Activated CD4-positive, alpha-beta T cell treated with anti-CD3 and anti-CD28 coated beads, Interleukin-2, amount 10 ng/mL, durations not matched to agents 7 days and 5 days (primary cell): Measurements from ENCODE around the gene IHH. TPM values are rescaled to one million over a fixed set of nuclear protein-coding genes. Genes with fewer than 3 reads are reported as not detected.

Experiments used
- CTCF ChIA-PET: fragments of 350-600 bp; sonication (Branson Sonifier 250); formaldehyde crosslinking; loops from one replicate; lab custom pipeline; 2021; ENCODE audit warnings: antibody characterized with exemption; lab: Charles Lee
- POLR2A ChIA-PET: fragments of 350-600 bp; sonication (Branson Sonifier 250); formaldehyde crosslinking; loops from one replicate; lab custom pipeline; 2021; ENCODE audit warnings: antibody characterized with exemption; lab: Charles Lee
- DNase-seq: peaks from one replicate; pipeline ENCODE4 v3.0.0-alpha.2; 2020
- H3K27ac Mint-ChIP-seq: one replicate; pipeline ENCODE4 v1.8.0; 2021; ENCODE audit warnings: mild to moderate bottlenecking, moderate library complexity, mixed read lengths
- H3K27me3 Mint-ChIP-seq: one replicate; pipeline ENCODE4 v1.8.0; 2021; ENCODE audit warnings: mixed read lengths
- H3K36me3 Mint-ChIP-seq: one replicate; pipeline ENCODE4 v1.8.0; 2021; ENCODE audit warnings: low read depth, mixed read lengths
- H3K4me1 Mint-ChIP-seq: one replicate; pipeline ENCODE4 v1.8.0; 2021; ENCODE audit warnings: mixed read lengths
- H3K4me3 Mint-ChIP-seq: one replicate; pipeline ENCODE4 v1.8.0; 2021; ENCODE audit warnings: mild to moderate bottlenecking, moderate library complexity, mixed read lengths
- H3K9me3 Mint-ChIP-seq: one replicate; pipeline ENCODE4 v1.8.0; 2021; ENCODE audit warnings: mixed read lengths
- total RNA-seq, 2 experiments: library from RNA; stranded (reverse); gene quantifications; one replicate each; pipeline ENCODE4 v1.2.3, GENCODE V29; 2021

The IHH gene
- total RNA-seq, 2 experiments from 2014 or later = not detected

DNA sequence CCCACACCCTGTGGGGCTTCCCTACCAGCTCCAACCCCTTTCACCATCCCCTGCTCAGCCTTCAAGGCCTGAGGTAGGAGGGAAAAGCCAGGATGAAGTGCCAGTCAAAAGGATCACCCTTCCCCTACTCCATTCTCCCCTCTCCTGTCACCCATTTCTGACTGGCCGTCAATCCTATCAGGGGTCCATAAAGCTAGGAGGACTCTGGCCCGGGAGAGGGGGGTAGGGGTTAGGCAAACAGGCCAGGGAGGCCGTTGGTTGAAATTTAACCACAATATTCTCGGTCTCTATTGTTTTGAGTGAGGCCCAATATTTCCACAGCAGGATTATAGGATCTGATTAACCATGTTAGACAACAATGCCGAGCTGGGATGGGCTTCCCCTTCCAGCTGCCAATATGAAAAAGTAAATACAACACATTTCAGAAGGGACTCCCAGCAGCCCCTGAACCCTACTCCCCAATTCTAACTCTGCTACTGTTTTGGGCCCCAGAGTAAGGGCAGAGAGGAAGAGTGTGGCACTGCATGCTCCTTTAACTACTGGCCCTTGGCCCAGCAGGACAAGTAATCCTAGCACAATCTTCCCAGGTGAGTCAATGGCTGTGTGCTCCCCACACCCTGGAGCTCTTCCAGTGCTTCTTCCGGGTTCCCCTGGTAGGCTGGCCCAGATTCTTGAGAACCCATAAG is 10.6 kb upstream of the IHH start:
- POLR2A ChIA-PET = no interaction called here
- H3K27ac Mint-ChIP-seq = no peak overlapping the region
- no peaks in the 10 kb centered on the region for H3K4me1 Mint-ChIP-seq

DNA sequence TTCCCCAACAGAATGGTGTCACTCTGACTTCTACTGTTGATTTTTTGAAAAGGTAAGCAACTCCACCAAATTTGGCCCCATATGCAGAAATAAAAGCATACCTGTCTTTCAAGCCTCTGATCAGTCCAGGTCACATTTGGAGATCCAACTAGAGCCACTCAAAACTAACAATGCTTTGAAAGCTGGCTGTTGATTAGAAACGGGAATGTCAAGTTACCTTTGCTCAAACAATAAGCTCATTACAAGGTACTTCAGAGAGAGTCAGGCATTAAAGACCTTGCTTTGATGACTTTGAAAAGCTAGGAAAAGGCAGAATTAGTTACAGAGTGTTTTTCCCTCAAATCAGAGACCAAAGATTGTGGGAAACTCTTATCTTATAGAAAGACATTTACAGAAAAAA is 4.8 kb upstream of the IHH start:
- CTCF ChIA-PET = interaction anchor here (0.6 kb wide), 1 partner anchor 22 kb away, joined by 3 read pairs; no protein-coding TSS in a partner anchor
- Mint-ChIP-seq H3K27ac (no peak overlapping the region), H3K27me3 (peaks cover 38% of the 10 kb centered on the region), H3K4me3 (no peak overlapping the region), H3K36me3 (no peaks in the 10 kb centered on the region), H3K4me1 (peaks cover 4% of the 10 kb centered on the region), H3K9me3 (no peaks in the 10 kb centered on the region)
- no peak for DNase-seq
- POLR2A ChIA-PET = no interaction called here

More for the DNA sequence above, 10.6 kb upstream of the IHH start:
- H3K36me3 Mint-ChIP-seq = peaks cover 8% of the 10 kb centered on the region
- no peaks in the 10 kb centered on the region for H3K27me3 Mint-ChIP-seq
- H3K4me3 Mint-ChIP-seq = no peak overlapping the region
- no peaks in the 10 kb centered on the region for H3K9me3 Mint-ChIP-seq
- CTCF ChIA-PET = interaction anchor here (1.0 to 1.8 kb wide), 4 partner anchors 14 to 42 kb away, joined by 3 to 5 read pairs (median 4); no protein-coding TSS in a partner anchor
- DNase-seq = no peak

DNA sequence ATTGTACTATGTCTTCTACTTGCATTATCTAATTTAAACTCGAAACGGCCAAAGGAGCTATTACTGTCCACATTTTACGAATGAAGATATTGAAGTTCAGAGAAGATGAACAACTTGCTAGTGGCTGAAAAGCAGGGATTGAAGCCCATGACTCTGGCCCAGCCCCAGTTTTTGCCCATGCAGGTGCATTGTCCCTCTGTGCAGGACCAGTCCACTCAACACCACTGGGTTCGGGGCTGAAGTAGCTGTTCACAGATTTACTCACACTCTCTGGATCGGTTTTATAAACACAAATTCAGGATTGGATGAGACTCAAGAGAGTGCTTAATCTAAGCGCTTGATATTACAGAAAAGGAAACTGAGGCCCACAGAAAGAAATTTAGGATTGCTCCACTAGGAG is 1.4 kb upstream of the IHH start:
- CTCF ChIA-PET = interaction anchor here (0.6 kb wide), 1 partner anchor 350 kb away, joined by 3 read pairs; no protein-coding TSS in a partner anchor
- Mint-ChIP-seq H3K4me1 (peaks cover 16% of the 10 kb centered on the region), H3K27me3 (peaks cover 68% of the 10 kb centered on the region), H3K9me3 (no peaks in the 10 kb centered on the region), H3K4me3 (no peak overlapping the region), H3K27ac (no peak overlapping the region), H3K36me3 (no peaks in the 10 kb centered on the region)
- no peak for DNase-seq
- POLR2A ChIA-PET = no interaction called here

DNA sequence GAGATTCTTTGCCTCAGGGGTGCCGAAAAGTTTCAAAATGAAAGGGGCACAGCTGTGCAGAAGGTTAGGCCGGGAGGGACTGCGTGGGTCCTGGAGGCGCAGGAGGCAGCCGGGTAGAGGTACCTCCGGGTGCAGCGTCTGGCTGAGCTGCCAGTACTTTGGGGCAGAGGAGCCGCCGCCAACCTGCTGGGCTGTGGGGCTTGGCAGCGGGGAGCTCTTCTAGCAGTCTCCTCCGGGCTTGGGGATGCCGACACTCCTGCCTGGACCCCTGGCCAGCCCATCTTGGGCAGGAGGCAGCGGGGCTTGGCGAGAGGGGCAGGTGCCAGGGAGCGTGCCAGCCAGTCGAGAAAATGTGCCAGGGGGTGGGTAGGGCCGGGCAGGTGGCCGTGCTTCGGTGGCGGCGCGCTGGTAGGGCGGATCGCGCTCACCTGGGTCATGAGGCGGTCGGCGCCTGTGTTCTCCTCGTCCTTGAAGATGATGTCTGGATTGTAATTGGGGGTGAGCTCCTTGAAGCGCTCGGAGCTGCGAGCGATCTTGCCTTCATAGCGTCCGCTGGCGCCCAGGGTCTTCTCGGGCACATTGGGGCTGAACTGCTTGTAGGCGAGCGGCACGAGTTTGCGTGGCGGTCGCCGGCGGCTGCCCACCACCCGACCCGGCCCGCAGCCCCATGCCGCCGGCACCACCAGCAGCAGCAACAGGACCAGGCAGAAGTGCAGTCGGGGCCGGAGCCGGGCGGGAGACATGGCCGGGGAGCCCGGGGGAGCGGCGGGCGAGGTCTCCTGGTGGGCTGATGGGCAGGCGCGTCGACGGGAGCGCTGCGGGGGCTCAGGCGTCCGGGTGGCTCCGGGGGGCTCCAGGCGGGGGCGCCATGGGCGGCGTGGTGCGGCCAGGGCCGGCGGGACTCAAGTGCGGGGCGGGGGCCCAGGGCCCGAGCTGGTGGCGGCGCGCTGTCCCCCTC is 717 bp downstream of the IHH start:
- Mint-ChIP-seq H3K4me1 (peaks cover 16% of the 10 kb centered on the region), H3K27ac (no peak overlapping the region), H3K9me3 (no peaks in the 10 kb centered on the region), H3K36me3 (no peaks in the 10 kb centered on the region), H3K27me3 (peaks cover 77% of the 10 kb centered on the region), H3K4me3 (no peak overlapping the region)
- ChIA-PET CTCF (interaction anchor here (0.5 to 4.8 kb wide), 10 partner anchors 20 to 424 kb away, joined by 3 to 30 read pairs (median 8); no protein-coding TSS in a partner anchor), POLR2A (no interaction called here)
- no peak for DNase-seq

DNA sequence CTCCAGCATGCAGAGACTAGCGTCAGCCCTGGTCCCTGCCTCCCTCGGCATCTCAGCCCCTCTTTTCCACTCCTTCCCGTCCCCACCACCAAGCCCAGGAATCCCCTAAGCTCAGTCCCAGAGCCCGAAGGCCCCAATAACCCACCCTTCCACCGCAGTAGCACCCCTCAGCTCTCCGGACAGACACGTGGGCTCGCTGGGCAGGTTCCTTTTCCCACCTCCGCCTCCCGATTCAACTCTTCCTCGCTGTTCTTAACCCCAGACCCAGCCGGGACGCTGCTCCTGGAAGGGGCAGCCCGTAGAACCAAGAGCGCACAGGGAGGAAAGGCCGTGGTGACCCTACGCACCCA is 1.4 kb downstream of the IHH start:
- H3K27me3 Mint-ChIP-seq = peaks cover 70% of the 10 kb centered on the region
- no peak for DNase-seq
- no peaks in the 10 kb centered on the region for H3K36me3 Mint-ChIP-seq
- no peaks in the 10 kb centered on the region for H3K9me3 Mint-ChIP-seq
- no peak overlapping the region for H3K27ac Mint-ChIP-seq
- H3K4me1 Mint-ChIP-seq = peaks cover 16% of the 10 kb centered on the region
- POLR2A ChIA-PET = no interaction called here
- CTCF ChIA-PET = interaction anchor here (0.9 to 4.8 kb wide), 12 partner anchors 20 to 236 kb away, joined by 3 to 30 read pairs (median 6); no protein-coding TSS in a partner anchor
- no peak overlapping the region for H3K4me3 Mint-ChIP-seq

DNA sequence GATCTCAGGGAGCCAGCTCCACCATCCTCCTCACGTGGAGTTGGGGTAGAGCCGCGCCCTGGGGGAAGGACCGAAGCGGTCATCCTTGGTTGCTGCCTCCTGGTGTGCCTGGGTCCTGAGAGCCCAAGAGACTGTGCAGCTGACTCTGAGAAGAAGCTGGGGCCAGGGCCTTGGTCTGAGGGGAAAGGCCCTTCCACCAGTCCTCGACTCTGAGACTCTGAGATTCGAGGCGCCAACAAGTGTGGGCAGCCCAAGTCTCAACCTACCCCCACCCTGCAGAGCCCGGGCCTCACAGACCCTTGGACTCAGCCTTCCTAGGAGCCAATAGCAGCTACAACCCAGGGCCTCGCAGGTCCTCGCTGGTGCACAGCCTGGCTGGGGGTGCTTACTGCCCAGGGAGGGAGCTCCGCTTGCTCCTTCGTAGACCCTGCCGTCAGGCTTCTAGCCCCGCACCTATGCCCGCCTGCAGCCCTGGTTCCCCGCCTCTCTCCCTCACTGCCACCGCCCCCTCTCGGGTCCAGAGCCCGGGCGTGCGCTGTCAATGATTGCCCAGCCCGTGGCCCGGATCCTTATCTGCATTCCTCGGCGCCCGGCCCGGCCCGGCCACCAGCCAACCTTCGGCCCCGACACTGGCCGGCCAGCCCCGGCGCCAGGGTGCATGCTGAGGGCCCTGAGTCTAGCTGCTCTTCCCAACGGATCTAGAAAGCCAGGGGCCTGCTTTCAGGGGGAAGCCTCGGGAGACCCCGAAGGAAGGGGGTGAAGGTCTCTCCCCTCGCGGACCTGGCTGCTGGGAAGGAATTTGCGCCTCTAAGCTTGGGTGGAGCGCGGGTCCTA is 2.0 kb downstream of the IHH start:
- no peak overlapping the region for H3K27ac Mint-ChIP-seq
- H3K36me3 Mint-ChIP-seq = no peaks in the 10 kb centered on the region
- H3K4me1 Mint-ChIP-seq = peaks cover 16% of the 10 kb centered on the region
- H3K27me3 Mint-ChIP-seq = peaks cover 70% of the 10 kb centered on the region
- no peak for DNase-seq
- no peak overlapping the region for H3K4me3 Mint-ChIP-seq
- ChIA-PET CTCF (interaction anchor here (0.6 to 4.8 kb wide), 29 partner anchors 12 to 236 kb away, joined by 3 to 30 read pairs (median 4); partner anchors contain the start of gene CFAP65), POLR2A (no interaction called here)
- no peaks in the 10 kb centered on the region for H3K9me3 Mint-ChIP-seq

DNA sequence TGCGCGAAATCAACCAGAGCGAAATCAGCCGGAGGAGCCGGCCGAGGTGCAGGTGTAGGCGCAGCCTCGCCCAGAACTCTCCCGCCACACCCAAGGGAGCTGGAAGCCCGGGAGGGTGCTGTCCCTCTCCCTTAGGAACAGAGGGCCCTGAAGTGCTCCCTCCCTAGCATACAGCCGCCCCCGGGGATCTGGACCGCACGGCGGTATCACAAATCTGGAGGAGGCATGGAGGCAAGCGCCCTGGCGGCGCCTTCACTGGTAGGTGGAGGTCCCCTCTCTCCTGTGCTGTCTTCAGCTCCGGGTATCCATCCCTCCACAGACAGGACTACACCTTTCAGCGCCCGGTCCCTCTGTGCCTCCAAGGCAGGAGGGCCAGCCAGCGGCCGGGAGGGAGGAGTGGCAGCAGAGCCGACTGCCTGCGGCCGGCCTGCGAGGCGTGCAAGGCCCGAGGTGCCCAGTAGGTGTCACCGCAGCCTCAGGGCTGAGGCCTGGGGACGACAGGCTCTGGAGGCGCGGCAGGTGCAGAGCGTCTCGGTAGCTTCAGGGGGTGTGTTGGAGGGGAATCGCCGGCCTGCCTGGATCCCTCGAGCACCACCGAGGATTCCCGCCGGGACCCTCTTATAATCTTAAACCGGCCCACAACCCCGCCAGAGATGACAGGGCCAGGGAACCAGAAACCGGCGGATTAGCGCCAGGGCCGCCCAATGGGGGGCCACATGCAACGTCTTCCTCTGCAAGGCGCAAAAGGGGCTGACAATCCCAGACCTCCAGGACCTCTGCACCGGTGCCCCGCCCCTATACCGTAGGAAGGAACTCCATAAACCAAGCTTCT is 2.8 kb downstream of the IHH start:
- no peaks in the 10 kb centered on the region for H3K9me3 Mint-ChIP-seq
- no peak overlapping the region for H3K27ac Mint-ChIP-seq
- no peaks in the 10 kb centered on the region for H3K36me3 Mint-ChIP-seq
- peaks cover 16% of the 10 kb centered on the region for H3K4me1 Mint-ChIP-seq
- H3K27me3 Mint-ChIP-seq = peaks cover 69% of the 10 kb centered on the region
- CTCF ChIA-PET = interaction anchor here (0.6 to 4.8 kb wide), 29 partner anchors 9 to 237 kb away, joined by 3 to 30 read pairs (median 4); partner anchors contain the start of gene CFAP65
- POLR2A ChIA-PET = no interaction called here
- H3K4me3 Mint-ChIP-seq = no peak overlapping the region
- peak; percentile 76 for DNase-seq

DNA sequence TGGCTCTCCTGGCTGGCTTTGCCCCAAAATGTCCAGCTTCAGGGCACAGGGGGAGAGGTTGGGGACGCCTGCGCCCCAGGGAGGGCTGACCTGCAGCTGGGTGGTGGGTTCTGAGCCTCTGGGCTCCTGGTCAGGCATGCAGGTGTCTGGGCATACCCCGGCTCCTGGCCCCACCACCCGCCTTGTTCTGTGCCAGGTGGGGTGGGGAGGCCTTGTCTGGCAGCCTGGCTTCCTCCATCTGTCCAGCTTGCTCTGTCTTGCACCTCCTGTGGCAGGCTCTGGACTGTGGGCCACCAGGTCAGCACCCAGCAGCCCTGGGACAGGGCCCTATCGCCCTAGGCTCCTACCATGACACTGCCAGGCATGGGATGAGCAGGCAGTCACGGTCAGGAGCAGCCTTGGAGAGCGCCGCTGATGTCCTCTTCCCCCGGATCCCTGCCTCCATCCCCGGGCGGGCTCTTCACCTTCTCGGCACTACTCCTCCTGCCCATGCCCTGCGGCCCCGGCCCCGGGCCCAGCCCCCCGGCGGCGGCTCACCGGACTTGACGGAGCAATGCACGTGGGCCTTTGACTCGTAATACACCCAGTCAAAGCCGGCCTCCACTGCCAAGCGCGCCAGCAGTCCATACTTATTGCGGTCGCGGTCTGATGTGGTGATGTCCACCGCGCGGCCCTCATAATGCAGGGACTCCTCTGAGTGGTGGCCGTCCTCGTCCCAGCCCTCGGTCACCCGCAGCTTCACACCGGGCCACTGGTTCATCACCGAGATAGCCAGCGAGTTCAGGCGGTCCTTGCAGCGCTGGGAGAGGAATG is 3.6 kb downstream of the IHH start:
- H3K4me1 Mint-ChIP-seq = peaks cover 16% of the 10 kb centered on the region
- peaks cover 67% of the 10 kb centered on the region for H3K27me3 Mint-ChIP-seq
- no peak overlapping the region for H3K4me3 Mint-ChIP-seq
- no peak overlapping the region for H3K27ac Mint-ChIP-seq
- ChIA-PET POLR2A (no interaction called here), CTCF (interaction anchor here (0.9 to 4.8 kb wide), 13 partner anchors 9 to 236 kb away, joined by 3 to 30 read pairs (median 5); no protein-coding TSS in a partner anchor)
- DNase-seq = no peak
- no peaks in the 10 kb centered on the region for H3K36me3 Mint-ChIP-seq
- H3K9me3 Mint-ChIP-seq = no peaks in the 10 kb centered on the region

DNA sequence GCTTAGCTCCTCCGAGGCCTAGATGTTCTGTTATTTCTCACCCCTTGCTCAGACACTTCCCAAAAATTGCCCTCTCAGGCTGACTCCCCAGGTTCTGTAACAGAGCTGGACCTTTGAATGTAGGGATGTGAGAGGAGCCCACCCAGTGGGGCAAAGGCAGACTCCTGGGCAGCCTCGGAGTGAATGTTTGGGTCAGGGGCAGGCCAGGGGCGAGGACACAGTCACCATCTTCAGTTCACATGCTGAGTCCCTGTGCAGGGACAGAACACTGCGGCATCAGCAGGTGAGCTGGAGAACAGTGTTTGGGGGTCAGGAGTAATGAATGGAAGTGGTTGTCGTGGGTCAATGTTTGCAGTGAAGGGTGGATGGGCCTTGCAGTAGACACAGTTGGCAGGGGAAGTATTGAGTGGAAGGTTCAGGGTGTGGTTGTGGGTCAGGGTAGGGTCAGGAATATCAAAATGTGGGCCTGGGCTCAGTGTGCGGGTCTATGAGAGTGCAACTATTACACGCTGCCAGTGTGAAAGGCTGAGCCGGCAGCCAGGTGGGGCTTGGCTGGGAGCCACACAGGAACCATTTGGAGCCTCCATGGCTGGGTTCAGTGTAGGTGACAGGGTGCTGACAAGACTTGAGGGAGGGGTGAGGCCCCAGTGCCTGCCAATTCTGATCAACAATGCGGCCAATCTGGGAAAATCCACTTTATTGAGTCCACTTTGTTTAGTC is 4.4 kb downstream of the IHH start:
- Mint-ChIP-seq H3K4me3 (no peak overlapping the region), H3K27ac (no peak overlapping the region), H3K4me1 (peaks cover 14% of the 10 kb centered on the region), H3K27me3 (peaks cover 59% of the 10 kb centered on the region), H3K9me3 (no peaks in the 10 kb centered on the region), H3K36me3 (no peaks in the 10 kb centered on the region)
- POLR2A ChIA-PET = no interaction called here
- CTCF ChIA-PET = interaction anchor here (0.6 to 4.8 kb wide), 6 partner anchors 8 to 209 kb away, joined by 3 to 30 read pairs (median 5); no protein-coding TSS in a partner anchor
- DNase-seq = no peak
